HepG2 (cell line): ENCODE results near the gene BLVRA. TPM values are rescaled to one million over a fixed set of nuclear protein-coding genes. Genes with fewer than 3 reads are reported as not detected.
"Not testable (repeated sequence)": the region's sequence is repeated elsewhere in the genome, so short reads cannot be mapped to it uniquely, and the experiment has no call there.

ENCODE experiments used
- FOXA3 ChIP-seq: IDR thresholded peaks from 2 replicates; pipeline ENCODE4 v1.6.1; 2016; ENCODE audit warnings: missing genetic modification reagents, missing compliant biosample characterization
- SOX6 ChIP-seq, 2 experiments: fragments of 450-650 bp in 1 of 2; sonication (generic) in 1 of 2; formaldehyde crosslinking in 1 of 2; IDR thresholded peaks; 2 replicates each; pipeline versions ENCODE4 v1.4.0 to v1.6.1; 2017 to 2020; ENCODE audit warnings: antibody characterized with exemption in 1 of 2, mild to moderate bottlenecking in 1 of 2, missing genetic modification reagents in 1 of 2
- polyA plus RNA-seq, 8 experiments: library from polyadenylated mRNA; depleted of rRNA in 3 of 8; stranded (reverse) in 7 of 8; unstranded in 1 of 8; fragments of >200 nt; fragmentation: Illumina TruSeq in 4 of 8; extraction: Trizol in 4 of 8; gene quantifications; 2 replicates each; pipeline versions ENCODE4 v1.2.1 to v1.2.3, GENCODE V29; 2011 to 2016; ENCODE audit warnings: low read depth in 4 of 8, missing spikeins in 1 of 8, mixed read lengths in 1 of 8; ENCODE audit not compliant: insufficient read depth in 1 of 8
- total RNA-seq, 5 experiments: library from RNA; depleted of rRNA; stranded (reverse); fragments of >200 nt; fragmentation: Illumina TruSeq; extraction: Trizol; gene quantifications; 2 replicates each; pipeline ENCODE4 v1.2.3, GENCODE V29; 2016; ENCODE audit warnings: low read depth in 1 of 5
- TF ChIP-seq, protein P1 (sequence below): sonication (generic); formaldehyde crosslinking; IDR thresholded peaks from 2 replicates; pipeline ENCODE4 v1.4.0; 2020; ENCODE audit warnings: missing genetic modification reagents, borderline replicate concordance
- TF ChIP-seq, protein P2 (sequence below), 2 experiments: sonication (generic) in 1 of 2; formaldehyde crosslinking in 1 of 2; IDR thresholded peaks; 2 replicates each; pipeline versions ENCODE4 v1.4.0 to v1.6.1; 2018 to 2020; ENCODE audit warnings: missing genetic modification reagents in 2 of 2, borderline replicate concordance in 1 of 2, low read depth in 1 of 2, mild to moderate bottlenecking in 1 of 2, missing biosample characterization in 1 of 2
- TF ChIP-seq, protein P3 (sequence below): sonication (generic); formaldehyde crosslinking; IDR thresholded peaks from 2 replicates; pipeline ENCODE4 v1.4.0; 2020; ENCODE audit warnings: missing genetic modification reagents

BLVRA gene
- total and polyA plus RNA-seq, 2 of the 13 experiments (the other 11 are each of a cell fraction or from before 2014, with no cell fraction given): 39.2 to 64.2 TPM

DNA sequence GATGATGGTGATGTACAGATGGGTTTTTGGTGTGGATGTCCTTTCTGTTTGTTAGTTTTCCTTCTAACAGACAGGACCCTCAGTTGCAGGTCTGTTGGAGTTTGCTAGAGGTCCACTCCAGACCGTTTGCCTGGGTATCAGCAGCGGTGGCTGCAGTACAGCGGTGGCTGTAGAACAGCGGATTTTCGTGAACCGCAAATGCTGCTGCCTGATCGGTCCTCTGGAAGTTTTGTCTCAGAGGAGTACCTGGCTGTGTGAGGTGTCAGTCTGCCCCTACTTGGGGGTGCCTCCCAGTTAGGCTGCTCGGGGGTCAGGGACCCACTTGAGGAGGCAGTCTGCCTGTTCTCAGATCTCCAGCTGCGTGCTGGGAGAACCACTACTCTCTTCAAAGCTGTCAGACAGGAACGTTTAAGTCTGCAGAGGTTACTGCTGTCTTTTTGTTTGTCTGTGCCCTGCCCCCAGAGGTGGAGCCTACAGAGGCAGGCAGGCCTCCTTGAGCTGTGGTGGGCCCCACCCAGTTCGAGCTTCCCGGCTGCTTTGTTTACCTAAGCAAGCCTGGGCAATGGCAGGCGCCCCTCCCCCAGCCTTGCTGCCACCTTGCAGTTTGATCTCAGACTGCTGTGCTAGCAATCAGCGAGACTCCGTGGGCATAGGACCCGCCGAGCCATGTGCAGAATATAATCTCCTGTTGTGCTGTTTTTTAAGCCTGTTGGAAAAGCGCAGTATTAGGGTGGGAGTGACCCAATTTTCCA lies 20.0 kb downstream of the BLVRA start (continued):
- not testable (repeated sequence) for TF ChIP-seq SOX6 (IDR thresholded peaks at IDR 0.05)
- TF ChIP-seq SOX6 (CRISPR knock-in tag; IDR thresholded peaks at IDR 0.05) (peak; percentile 50; the same call in 1 of the 2 replicates), FOXA3 (CRISPR knock-in tag) (peak; percentile 80)
- TF ChIP-seq, protein P1, sequence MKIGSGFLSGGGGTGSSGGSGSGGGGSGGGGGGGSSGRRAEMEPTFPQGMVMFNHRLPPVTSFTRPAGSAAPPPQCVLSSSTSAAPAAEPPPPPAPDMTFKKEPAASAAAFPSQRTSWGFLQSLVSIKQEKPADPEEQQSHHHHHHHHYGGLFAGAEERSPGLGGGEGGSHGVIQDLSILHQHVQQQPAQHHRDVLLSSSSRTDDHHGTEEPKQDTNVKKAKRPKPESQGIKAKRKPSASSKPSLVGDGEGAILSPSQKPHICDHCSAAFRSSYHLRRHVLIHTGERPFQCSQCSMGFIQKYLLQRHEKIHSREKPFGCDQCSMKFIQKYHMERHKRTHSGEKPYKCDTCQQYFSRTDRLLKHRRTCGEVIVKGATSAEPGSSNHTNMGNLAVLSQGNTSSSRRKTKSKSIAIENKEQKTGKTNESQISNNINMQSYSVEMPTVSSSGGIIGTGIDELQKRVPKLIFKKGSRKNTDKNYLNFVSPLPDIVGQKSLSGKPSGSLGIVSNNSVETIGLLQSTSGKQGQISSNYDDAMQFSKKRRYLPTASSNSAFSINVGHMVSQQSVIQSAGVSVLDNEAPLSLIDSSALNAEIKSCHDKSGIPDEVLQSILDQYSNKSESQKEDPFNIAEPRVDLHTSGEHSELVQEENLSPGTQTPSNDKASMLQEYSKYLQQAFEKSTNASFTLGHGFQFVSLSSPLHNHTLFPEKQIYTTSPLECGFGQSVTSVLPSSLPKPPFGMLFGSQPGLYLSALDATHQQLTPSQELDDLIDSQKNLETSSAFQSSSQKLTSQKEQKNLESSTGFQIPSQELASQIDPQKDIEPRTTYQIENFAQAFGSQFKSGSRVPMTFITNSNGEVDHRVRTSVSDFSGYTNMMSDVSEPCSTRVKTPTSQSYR: peak; percentile 93
- TF ChIP-seq, protein P2, sequence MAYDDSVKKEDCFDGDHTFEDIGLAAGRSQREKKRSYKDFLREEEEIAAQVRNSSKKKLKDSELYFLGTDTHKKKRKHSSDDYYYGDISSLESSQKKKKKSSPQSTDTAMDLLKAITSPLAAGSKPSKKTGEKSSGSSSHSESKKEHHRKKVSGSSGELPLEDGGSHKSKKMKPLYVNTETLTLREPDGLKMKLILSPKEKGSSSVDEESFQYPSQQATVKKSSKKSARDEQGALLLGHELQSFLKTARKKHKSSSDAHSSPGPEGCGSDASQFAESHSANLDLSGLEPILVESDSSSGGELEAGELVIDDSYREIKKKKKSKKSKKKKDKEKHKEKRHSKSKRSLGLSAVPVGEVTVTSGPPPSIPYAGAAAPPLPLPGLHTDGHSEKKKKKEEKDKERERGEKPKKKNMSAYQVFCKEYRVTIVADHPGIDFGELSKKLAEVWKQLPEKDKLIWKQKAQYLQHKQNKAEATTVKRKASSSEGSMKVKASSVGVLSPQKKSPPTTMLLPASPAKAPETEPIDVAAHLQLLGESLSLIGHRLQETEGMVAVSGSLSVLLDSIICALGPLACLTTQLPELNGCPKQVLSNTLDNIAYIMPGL (CRISPR knock-in tag; IDR thresholded peaks at IDR 0.05; ENCODE audit: borderline replicate concordance in 1 of 2, low read depth in 1 of 2): 0 out of 4 replicates have a peak, but pooled peaks of 1 of the 2 experiments have one; percentile 35
- TF ChIP-seq, protein P3, sequence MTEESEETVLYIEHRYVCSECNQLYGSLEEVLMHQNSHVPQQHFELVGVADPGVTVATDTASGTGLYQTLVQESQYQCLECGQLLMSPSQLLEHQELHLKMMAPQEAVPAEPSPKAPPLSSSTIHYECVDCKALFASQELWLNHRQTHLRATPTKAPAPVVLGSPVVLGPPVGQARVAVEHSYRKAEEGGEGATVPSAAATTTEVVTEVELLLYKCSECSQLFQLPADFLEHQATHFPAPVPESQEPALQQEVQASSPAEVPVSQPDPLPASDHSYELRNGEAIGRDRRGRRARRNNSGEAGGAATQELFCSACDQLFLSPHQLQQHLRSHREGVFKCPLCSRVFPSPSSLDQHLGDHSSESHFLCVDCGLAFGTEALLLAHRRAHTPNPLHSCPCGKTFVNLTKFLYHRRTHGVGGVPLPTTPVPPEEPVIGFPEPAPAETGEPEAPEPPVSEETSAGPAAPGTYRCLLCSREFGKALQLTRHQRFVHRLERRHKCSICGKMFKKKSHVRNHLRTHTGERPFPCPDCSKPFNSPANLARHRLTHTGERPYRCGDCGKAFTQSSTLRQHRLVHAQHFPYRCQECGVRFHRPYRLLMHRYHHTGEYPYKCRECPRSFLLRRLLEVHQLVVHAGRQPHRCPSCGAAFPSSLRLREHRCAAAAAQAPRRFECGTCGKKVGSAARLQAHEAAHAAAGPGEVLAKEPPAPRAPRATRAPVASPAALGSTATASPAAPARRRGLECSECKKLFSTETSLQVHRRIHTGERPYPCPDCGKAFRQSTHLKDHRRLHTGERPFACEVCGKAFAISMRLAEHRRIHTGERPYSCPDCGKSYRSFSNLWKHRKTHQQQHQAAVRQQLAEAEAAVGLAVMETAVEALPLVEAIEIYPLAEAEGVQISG: peak; percentile 62; the same call in 1 of the 2 replicates
